Hair follicular keratinocyte (primary cell): ENCODE data around the gene CEP89. TPM values are rescaled to one million over a fixed set of nuclear protein-coding genes. Genes with fewer than 3 reads are reported as not detected.

ENCODE experiments used
- total RNA-seq: library from RNA; depleted of rRNA; stranded (reverse); fragments of >200 nt; gene quantifications from 2 replicates; pipeline ENCODE4 v1.2.3, GENCODE V29; 2015

The CEP89 gene
- 10.2 and 10.5 TPM in 2 replicates for total RNA-seq

DNA sequence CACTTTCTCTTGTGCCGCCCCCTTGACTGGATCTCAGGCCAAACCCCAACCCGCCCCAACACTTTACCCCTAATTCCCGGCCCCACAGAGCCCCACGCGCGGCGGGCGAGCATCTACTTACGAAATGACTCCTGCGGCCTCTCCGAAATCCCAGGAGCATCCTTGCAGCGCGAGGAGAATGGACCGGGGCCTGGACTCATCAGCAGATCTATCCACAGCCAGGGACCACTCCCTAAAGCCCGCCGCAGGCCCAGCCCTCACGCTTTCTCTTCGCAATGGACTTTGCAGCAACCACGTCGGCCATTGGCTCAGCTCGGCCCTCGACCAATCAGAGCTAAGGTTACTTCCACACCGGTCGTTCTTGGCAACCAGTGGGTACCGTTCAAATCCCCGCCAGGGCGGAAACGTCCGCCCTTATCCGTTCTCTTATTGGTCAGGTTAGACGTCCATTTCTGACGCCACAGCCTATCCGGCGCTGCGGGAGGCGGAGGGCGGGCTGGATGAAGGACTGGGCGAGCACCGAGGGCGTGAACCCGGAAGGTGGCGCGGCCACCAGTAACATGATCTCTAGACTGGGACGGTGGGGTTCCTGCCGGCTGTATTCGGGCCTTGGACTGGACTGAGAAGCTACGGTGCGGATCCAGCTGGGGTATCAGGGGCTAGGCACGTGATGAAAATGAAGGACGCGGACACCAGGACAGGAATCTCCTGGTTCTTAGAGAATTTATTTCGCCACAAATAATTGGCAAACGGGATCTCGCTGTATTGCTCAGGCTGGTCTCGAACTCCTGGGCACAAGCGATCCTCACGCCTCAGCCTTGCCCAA, at the start of gene CEP89, which contains the start of gene FAAP24:
Gene CEP89 (minus strand): TSS at position 244 of the 826 bp plus-strand sequence. CDS start 84 bp downstream, at position 160.
Gene FAAP24 (plus strand): TSS at position 528 of the 826 bp plus-strand sequence. CDS start 955 bp downstream, outside the sequence.

GRCh38 chr19:32869369-32869965, 102.3 kb downstream of the CEP89 start, which contains the start of gene SLC7A9:
Gene SLC7A9 (minus strand): TSS chr19:32869767. CDS start chr19:32868534, 1,233 bp downstream.

Other genes with a start within 250 kb of the CEP89 start
- gene SLC7A9, start 102.2 kb downstream of the CEP89 start, total RNA-seq: not detected in 2 replicates
- gene FAAP24, start 284 bp upstream of the CEP89 start, total RNA-seq: 2.7 and 5.5 TPM in 2 replicates
- 2.8 and 2.9 TPM in 2 replicates for gene RHPN2, start 92.9 kb upstream of the CEP89 start, total RNA-seq
- 3.9 and 4.8 TPM in 2 replicates for gene GPATCH1, start 109.2 kb upstream of the CEP89 start, total RNA-seq
- gene WDR88, start 160.2 kb upstream of the CEP89 start, total RNA-seq: not detected in 2 replicates
- 14.2 and 15.1 TPM in 2 replicates for gene LRP3, start 222.4 kb upstream of the CEP89 start, total RNA-seq